Urinary bladder (tissue), 4 donors: ENCODE measurements around the gene IRX1. TPM values are rescaled to one million over a fixed set of nuclear protein-coding genes. Genes with fewer than 3 reads are reported as not detected.

Experiments
- DNase-seq: peaks from one replicate; pipeline ENCODE4 v3.0.0-alpha.2; 2015; ENCODE audit errors: extremely low spot score
- H3K27ac ChIP-seq: one replicate; pipeline ENCODE4 v1.5.1; 2013; ENCODE audit warnings: low read depth, mild to moderate bottlenecking, moderate library complexity
- H3K36me3 ChIP-seq: one replicate; pipeline ENCODE4 v1.6.1; 2013; ENCODE audit warnings: mild to moderate bottlenecking, moderate library complexity; ENCODE audit not compliant: insufficient read depth
- H3K4me1 ChIP-seq: one replicate; pipeline ENCODE4 v1.6.1; 2013; ENCODE audit warnings: mild to moderate bottlenecking, moderate library complexity; ENCODE audit not compliant: insufficient read depth
- H3K4me3 ChIP-seq: one replicate; pipeline ENCODE4 v1.5.1; 2013; ENCODE audit warnings: low read depth, low read length
- WGBS: extraction: QIAGEN DNeasy Blood & Tissue Kit; methylation state at CpG from one replicate; pipeline ENCODE4 v1.1.7; 2013; 5-methylcytosine and 5-hydroxymethylcytosine counted together
- polyA plus RNA-seq: library from polyadenylated mRNA; stranded (reverse); fragments of 200-250 nt; gene quantifications from one replicate; pipeline ENCODE4 v1.2.3, GENCODE V29; 2013
- total RNA-seq: library from RNA; depleted of rRNA; stranded (reverse); fragments of >200 nt; gene quantifications from one replicate; pipeline ENCODE4 v1.2.3, GENCODE V29; 2014
- donor health status: healthy with polysubstance abuse.
- donor health status: healthy.

IRX1 gene
- total and polyA plus RNA-seq, 2 donors: 0.04 to 0.85 TPM

DNA sequence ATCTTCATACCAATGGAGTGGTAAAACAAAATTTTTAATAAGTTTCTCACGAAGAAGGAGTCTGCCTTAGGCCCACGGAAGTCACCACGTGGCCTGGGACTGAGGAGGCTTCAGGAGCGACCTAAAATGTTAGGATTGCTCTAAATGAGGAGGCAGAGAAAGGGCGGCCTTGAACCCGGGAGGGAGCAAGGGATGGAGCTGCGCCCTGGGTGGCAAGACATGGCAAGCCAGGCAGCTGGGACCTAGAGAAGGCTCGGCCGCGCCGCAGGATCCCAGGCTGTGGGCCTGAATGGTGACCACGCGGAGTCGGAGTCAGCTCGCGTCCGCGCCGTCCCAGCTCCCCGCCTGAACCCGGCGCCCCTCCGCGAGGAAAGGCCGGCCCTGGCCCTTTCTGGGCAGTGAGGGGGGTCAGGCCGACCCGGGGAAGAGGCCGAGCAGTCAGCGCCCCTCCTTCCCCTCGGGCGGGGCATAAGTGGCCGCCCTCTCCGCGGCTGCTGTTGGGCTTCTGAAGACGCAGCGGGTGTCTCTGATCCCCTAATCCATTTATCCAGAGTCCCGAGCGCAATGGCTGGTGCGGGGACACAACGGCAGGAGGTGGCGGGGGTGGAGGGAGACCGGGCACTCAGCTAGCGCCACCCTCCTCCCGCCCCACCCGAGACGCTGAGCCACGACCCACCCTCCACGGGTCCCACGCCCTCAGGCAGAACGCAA is 10.6 kb downstream of the IRX1 start:
- Histone ChIP-seq H3K27ac (no peak overlapping the region), H3K4me1 (no peaks in the 10 kb centered on the region), H3K4me3 (no peak overlapping the region), H3K36me3 (no peaks in the 10 kb centered on the region)
- 4% methylated on average over 50 of the region's 50 CpGs for WGBS
- DNase-seq: no peak

DNA sequence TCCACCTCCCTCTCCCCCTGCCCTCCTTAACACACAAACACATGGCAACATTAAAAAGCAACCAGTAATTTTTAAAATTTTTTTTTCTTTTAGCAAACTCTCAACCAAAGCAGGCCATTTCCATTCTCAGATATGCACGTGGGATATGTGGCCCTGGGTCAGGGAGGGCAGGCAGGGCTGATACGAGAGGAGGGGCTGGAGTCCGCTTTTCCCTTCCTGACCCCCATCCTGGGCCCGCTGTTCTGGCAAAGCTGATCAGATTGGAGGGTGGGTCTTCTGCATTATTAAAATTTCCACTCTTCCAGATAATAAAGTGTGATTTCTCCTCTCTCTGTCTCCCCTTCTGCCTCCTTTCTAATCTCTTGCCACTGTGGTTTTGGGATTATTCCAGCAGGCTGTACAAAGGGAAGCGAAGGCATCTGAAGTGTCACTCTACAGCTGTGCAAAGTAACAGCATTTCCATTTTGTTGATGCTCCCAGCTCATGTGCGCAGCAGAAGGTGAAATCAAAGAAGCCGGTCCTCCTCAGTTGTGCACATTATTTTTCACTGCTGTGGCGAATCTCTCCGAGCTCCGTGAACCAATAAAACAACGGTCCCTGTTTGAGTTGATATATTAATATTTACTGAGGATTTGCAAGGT is 12.0 kb downstream of the IRX1 start:
- no peak overlapping the region for H3K27ac ChIP-seq

DNA sequence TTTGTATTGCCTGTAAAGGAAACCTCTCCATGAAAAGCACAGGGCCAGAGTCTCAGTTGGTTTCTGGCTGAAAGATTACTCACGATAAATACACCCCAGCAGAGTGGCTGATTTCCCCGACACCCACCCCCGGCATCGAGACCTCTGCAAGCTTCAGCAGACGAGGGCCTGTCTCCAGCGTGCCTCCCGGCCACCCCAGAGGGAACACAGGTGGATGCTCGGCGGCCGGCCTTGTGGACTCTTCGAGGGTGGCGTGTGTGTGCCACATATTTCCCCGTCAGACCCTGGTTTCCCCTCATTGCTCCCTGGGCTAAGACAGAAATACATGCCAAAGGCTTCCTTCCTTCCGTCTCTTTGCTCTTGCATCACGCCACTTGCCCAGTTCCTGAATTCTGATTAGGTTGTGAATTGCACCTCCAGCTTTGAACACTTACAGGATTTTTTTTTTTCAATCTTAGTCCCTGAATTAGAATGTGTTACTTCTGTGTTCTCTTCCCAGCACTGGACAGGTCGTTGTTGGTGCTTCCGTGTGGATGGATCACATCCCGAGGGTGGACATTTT is 13.6 kb downstream of the IRX1 start:
- no peak overlapping the region for H3K4me3 ChIP-seq
- 79% methylated on average over 18 of the region's 18 CpGs for WGBS
- no peak overlapping the region for H3K27ac ChIP-seq
- no peaks in the 10 kb centered on the region for H3K4me1 ChIP-seq
- H3K36me3 ChIP-seq: no peaks in the 10 kb centered on the region
- no peak for DNase-seq

More for the DNA sequence above, 12.0 kb downstream of the IRX1 start:
- Histone ChIP-seq H3K4me3 (no peak overlapping the region), H3K4me1 (no peaks in the 10 kb centered on the region), H3K36me3 (no peaks in the 10 kb centered on the region)
- 44% methylated on average over 11 of the region's 11 CpGs for WGBS
- no peak for DNase-seq

DNA sequence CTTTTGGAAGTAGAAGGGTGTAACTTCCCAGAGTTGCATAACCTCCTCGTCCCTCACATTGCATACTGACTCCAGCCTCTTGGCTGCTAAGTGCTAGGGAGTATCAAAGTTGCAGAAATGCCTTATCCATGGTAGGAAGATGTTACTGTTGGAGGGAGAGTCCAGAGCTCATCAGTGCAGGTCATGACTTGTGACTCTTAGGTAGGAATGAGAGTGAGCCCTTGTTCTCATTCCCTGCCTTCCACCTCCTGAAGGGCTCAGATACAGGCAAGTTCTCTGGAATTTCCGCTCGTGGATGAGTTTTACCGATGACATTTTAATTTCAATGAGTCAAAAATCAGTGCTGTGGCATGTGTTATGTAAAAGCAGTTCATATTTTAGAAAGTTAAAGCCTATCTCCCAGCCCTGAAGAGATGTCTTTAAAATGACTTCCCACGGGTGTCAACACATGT is 17.0 kb downstream of the IRX1 start:
- H3K27ac ChIP-seq: no peak overlapping the region
- H3K36me3 ChIP-seq: no peaks in the 10 kb centered on the region
- H3K4me3 ChIP-seq: no peak overlapping the region
- 61% methylated on average over 5 of the region's 5 CpGs for WGBS
- no peaks in the 10 kb centered on the region for H3K4me1 ChIP-seq
- no peak for DNase-seq

DNA sequence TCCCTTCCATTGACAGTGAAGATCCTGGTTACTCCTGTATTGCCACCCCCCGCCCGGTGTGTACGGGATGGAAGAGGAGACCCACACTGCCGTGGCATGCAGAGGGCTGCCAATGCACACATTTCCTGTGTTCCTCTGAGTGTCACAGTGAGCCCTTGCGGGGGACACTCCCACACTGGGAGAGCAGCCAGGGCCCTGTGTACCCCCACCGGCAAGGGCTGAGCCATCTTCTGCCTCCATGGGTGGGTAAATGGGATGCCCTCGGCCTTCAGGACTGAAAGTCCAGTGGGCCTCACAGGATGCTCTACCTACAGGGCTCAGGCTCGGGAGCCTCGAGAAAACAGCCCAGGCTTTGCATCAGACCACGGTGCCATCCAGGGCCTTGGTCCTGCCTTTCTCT is 18.1 kb downstream of the IRX1 start:
- Histone ChIP-seq H3K4me3 (no peak overlapping the region), H3K27ac (no peak overlapping the region), H3K4me1 (no peaks in the 10 kb centered on the region), H3K36me3 (no peaks in the 10 kb centered on the region)
- WGBS: 76% methylated on average over 10 of the region's 10 CpGs
- no peak for DNase-seq

DNA sequence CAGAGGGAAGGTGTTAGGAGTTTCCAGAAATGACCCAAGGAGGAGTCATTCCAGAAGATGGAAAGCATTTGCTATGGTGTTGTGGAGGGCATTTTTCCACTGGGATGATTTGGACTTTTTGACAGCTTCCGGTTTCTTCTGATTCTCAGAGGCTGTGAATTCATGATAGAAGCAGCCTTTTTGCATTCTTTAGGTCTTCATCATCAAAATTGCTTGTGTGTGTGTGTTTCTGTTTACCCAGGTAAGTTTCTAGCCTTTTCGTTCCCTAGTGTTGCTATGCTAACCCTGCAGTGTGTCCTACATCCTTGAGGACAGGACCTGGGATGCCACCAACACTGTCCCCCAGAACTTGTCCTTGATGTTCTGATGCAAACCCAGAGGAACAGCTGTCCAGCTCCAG is 19.6 kb downstream of the IRX1 start:
- Histone ChIP-seq H3K4me3 (no peak overlapping the region), H3K36me3 (no peaks in the 10 kb centered on the region), H3K27ac (no peak overlapping the region), H3K4me1 (no peaks in the 10 kb centered on the region)
- no peak for DNase-seq
- WGBS: 67% methylated on average over 2 of the region's 2 CpGs

DNA sequence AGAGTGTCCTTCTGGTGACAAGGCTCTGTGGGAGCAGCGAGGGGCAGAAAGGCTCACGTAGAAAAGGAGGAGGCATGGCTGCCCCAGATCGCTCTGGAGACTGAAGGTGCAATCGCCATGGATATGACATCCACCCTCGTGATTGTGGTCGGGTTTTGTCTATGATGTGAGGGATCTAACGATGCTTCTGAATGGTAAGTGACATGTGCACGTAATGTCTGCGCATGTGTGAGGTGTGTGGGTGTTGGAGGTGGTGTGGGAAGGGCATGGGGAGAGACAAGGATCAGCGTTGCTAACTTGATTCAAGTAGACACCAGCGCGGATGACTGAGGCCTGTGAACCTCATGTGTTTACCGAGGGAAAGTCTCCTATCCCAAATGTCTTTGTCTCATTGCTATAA is 20.2 kb downstream of the IRX1 start:
- DNase-seq: no peak
- 85% methylated on average over 13 of the region's 13 CpGs for WGBS
- no peak overlapping the region for H3K4me3 ChIP-seq
- no peak overlapping the region for H3K27ac ChIP-seq
- no peaks in the 10 kb centered on the region for H3K4me1 ChIP-seq
- no peaks in the 10 kb centered on the region for H3K36me3 ChIP-seq

DNA sequence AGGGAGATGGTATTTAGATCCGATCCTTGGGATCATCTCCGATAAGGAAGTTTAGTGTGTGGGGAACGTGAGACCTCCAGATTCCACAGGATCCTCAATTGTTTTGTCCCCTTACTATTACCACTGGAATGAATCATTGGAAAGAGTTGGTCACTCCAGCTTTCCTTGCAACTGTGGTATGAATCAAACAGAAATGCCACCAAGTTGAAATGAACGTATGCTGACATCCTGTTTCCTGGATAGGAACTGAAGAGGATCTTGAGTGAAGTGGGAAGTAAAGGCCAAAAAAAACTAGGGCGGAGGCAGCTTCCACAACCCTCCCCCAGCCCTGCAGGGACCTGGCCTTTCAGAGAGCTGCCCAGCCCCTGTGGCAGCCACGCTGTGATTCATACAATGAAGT is 23.9 kb downstream of the IRX1 start:
- no peaks in the 10 kb centered on the region for H3K36me3 ChIP-seq
- no peak for DNase-seq
- 60% methylated on average over 6 of the region's 6 CpGs for WGBS
- H3K4me3 ChIP-seq: no peak overlapping the region
- no peaks in the 10 kb centered on the region for H3K4me1 ChIP-seq
- H3K27ac ChIP-seq: no peak overlapping the region

DNA sequence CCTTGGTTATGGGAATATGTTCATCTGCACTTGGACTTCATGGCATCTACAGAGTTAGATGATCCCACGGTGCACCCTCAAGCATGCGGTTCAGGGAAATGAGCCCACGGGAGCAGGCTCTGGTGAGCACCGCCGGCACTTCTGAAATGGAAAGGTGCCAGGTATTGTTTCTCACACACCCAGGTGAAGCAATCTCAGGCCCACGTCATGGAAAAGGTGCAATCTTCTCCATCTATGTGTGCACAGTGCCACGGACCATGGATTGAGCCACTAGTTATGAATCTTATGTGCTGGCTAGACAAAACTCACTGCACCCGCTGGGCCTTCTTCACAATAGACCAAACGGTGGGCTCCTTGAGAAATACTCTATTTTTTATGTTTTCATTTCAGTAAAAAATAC is 27.3 kb downstream of the IRX1 start:
- no peak overlapping the region for H3K27ac ChIP-seq
- no peaks in the 10 kb centered on the region for H3K4me1 ChIP-seq
- no peak for DNase-seq
- 77% methylated on average over 9 of the region's 9 CpGs for WGBS
- H3K36me3 ChIP-seq: no peaks in the 10 kb centered on the region
- H3K4me3 ChIP-seq: no peak overlapping the region

DNA sequence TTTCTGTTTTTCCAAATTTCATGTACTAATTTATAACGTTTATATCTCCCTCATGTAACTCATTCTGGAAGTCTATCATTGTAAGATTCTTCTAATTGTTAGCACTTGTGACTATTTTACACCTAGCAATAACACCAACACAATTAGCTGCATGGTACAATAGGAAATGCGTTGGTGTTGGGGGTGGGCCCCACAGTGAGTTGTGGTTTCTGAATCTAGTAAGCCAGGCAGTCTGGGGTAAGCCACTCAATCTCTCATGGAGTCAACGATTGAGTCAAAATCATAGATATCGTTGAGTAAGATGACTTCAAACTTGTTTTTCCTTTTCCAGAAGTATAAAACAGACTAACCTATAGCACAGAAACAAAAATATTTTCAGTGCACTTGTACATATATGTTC is 30.0 kb downstream of the IRX1 start:
- Histone ChIP-seq H3K36me3 (no peaks in the 10 kb centered on the region), H3K27ac (no peak overlapping the region), H3K4me3 (no peak overlapping the region), H3K4me1 (no peaks in the 10 kb centered on the region)
- WGBS: 80% methylated on average over 4 of the region's 4 CpGs
- no peak for DNase-seq

DNA sequence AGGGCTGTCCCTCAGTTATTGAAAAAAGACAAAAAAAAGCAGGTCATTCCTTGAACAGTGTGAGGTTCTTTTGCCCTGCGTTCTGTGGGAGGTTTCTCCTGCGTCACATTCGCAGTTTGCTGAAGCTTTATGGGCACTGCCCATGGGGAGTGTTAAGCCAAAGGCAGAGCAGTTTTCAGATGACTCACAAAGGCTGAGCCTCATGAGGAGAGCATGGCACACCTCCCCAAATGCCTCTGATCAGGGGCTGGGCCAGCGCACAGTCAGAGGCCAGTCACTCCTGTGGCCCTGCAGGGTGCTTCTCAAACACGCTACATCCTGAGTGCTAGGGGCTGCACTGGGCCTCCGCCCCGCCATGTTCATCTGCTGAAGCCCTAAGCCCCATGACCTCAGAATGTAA is 38.4 kb downstream of the IRX1 start:
- WGBS: 95% methylated on average over 7 of the region's 7 CpGs
- Histone ChIP-seq H3K27ac (no peak overlapping the region), H3K36me3 (no peaks in the 10 kb centered on the region), H3K4me3 (no peak overlapping the region), H3K4me1 (no peaks in the 10 kb centered on the region)
- DNase-seq: no peak

DNA sequence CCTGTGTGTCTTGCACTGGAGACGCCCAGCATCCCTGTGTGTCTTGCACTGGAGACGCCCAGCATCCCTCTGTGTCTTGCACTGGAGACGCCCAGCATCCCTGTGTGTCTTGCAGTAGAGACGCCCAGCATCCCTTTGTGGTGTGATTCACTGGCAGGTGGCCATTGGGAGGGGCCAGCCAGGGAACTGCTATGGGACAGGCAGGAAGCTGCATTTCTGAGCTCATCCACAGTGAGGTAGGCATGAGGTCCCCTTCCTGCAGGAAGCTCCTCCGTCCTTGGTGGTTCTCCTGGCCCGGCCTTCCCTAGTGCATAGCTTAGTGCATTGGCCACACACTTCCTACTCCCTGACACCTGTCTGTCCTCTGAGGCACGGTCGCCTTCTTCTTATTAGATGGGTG is 43.5 kb downstream of the IRX1 start:
- 63% methylated on average over 7 of the region's 8 CpGs for WGBS
- no peak for DNase-seq
- Histone ChIP-seq H3K4me1 (no peaks in the 10 kb centered on the region), H3K36me3 (no peaks in the 10 kb centered on the region), H3K27ac (no peak overlapping the region), H3K4me3 (no peak overlapping the region)

DNA sequence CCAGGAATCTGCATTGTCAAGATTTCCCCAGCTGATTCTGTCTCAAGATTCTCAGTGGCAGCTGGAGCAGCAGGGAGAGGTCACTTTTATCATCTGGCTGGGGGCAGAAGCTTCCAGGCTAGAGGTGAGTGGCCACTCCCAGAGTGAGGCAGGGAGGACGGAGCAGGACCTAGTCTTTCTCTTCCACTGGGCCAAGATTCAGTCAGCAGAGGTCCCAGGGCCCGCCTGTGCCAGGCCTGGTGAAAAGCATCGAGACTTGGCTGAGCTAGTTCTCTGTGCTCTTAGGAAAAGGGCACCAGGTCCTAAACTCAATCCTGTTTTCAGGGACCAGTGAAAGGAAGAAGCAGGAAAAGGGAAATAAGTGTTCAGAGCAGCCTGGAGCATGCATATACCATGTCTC is 46.6 kb downstream of the IRX1 start:
- Histone ChIP-seq H3K36me3 (no peaks in the 10 kb centered on the region), H3K27ac (no peak overlapping the region), H3K4me1 (no peaks in the 10 kb centered on the region), H3K4me3 (no peak overlapping the region)
- WGBS: 77% methylated on average over 3 of the region's 3 CpGs
- DNase-seq: no peak

DNA sequence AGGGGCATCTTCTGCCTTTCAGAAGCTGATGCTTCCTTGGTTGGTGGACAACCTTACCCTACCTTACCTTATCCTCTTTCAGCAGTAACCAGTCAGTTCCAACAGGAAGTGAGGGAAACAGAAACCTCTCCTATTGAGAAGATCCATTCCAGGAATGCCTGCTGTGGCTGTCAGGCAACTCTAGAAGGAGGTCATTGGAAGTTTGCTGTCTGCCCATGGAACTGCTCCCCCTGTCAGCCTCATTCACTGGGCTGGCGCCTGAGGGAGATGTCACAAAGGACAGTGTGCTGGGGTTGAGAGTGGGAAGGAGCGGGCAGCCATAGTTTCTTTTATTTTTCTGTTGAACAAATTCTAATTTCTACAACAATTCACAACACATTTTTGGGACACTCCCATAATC is 54.7 kb downstream of the IRX1 start:
- WGBS: 71% methylated on average over 2 of the region's 2 CpGs
- Histone ChIP-seq H3K36me3 (no peaks in the 10 kb centered on the region), H3K4me1 (no peaks in the 10 kb centered on the region), H3K27ac (no peak overlapping the region), H3K4me3 (no peak overlapping the region)
- DNase-seq: no peak
